A549 (cell line): ENCODE measurements around the gene HTR3D. TPM values are rescaled to one million over a fixed set of nuclear protein-coding genes. Genes with fewer than 3 reads are reported as not detected.

ENCODE experiments used
- ATAC-seq, 2 experiments: fragments of 200-7000 bp in 1 of 2; fragments of >200 bp in 1 of 2; cut with Nextera tagmentation in 1 of 2; cut with Tn5 transposase in 1 of 2; 3 replicates each; pipeline versions ENCODE4 v1.8.0 to v1.9.1; 2018 to 2020; ENCODE audit warnings: mild to moderate bottlenecking in 1 of 2, moderate library complexity in 1 of 2
- CTCF ChIA-PET: fragments of 300-600 bp; sonication (Branson Sonifier 250); formaldehyde crosslinking; extraction: SDS; loops from one replicate; lab custom pipeline; 2021; ENCODE audit warnings: antibody characterized with exemption, inconsistent platforms; lab: Yijun Ruan, JAX
- POLR2A ChIA-PET: fragments of 350-600 bp; formaldehyde crosslinking; extraction: SDS; loops from one replicate; lab custom pipeline; 2021; ENCODE audit warnings: antibody characterized with exemption, inconsistent platforms; lab: Yijun Ruan, JAX
- DNase-seq, 2 experiments: peaks; one replicate each; pipeline versions ENCODE4 v3.0.0 to v3.0.0-alpha.2; 2011 to 2016; ENCODE audit warnings: low read depth in 1 of 2, low spot score in 1 of 2
- FAIRE-seq: peaks from 2 replicates; lab custom pipeline; 2011; peaks lifted over from hg19 to GRCh38; lab: Jason Lieb, UNC
- H3K27ac ChIP-seq, 2 experiments: fragments of >200 bp; sonication (Bioruptor Twin); formaldehyde crosslinking; 3 replicates each; pipeline ENCODE4 v1.5.1; 2016 to 2017
- H3K4me1 ChIP-seq: fragments of >200 bp; sonication (Bioruptor Twin); formaldehyde crosslinking; 3 replicates; pipeline ENCODE4 v1.6.1; 2016
- H3K4me2 ChIP-seq: fragments of >200 bp; sonication (Bioruptor Twin); formaldehyde crosslinking; 3 replicates; pipeline ENCODE4 v1.6.1; 2016
- H3K4me3 ChIP-seq: fragments of >200 bp; sonication (Bioruptor Twin); formaldehyde crosslinking; 3 replicates; pipeline ENCODE4 v1.5.1; 2016
- H3K9me3 ChIP-seq: fragments of >200 bp; sonication (Bioruptor Twin); formaldehyde crosslinking; 3 replicates; pipeline ENCODE4 v1.6.1; 2016
- CBX8 ChIP-seq: fragments of 200-600 bp; sonication (generic); IDR thresholded peaks from 2 replicates; pipeline ENCODE4 v1.6.1; 2016
- CEBPB ChIP-seq, 2 experiments: fragments of >200 bp in 1 of 2; sonication (Bioruptor Twin) in 1 of 2; formaldehyde crosslinking in 1 of 2; IDR thresholded peaks; 2 replicates each; pipeline ENCODE4 v1.6.1; 2012 to 2016
- CHD2 ChIP-seq: fragments of 150-350 bp; IDR thresholded peaks from 2 replicates; pipeline ENCODE4 v1.6.1; 2014; ENCODE audit warnings: low read length; ENCODE audit not compliant: partially characterized antibody
- EHF ChIP-seq: fragments of 250-450 bp; sonication (Bioruptor Pico); IDR thresholded peaks from 2 replicates; pipeline ENCODE4 v1.5.0; 2020; ENCODE audit warnings: mild to moderate bottlenecking
- EHMT2 ChIP-seq: fragments of 200-600 bp; sonication (generic); IDR thresholded peaks from 2 replicates; pipeline ENCODE4 v1.6.1; 2016; ENCODE audit warnings: antibody characterized with exemption, low read depth, mild to moderate bottlenecking, moderate library complexity
- FOSL2 ChIP-seq, 2 experiments: fragments of 450-650 bp in 1 of 2; fragments of >200 bp in 1 of 2; sonication (Bioruptor Twin) in 1 of 2; formaldehyde crosslinking; IDR thresholded peaks; 2 replicates each; pipeline versions ENCODE4 v1.5.0 to v1.6.1; 2016 to 2020; ENCODE audit warnings: mild to moderate bottlenecking in 1 of 2, moderate library complexity in 1 of 2
- HEYL ChIP-seq: fragments of 250-450 bp; sonication (Bioruptor Pico); IDR thresholded peaks from 2 replicates; pipeline ENCODE4 v1.8.0; 2021; ENCODE audit warnings: mild to moderate bottlenecking, moderate library complexity
- HOXA7 ChIP-seq: fragments of 250-450 bp; sonication (Bioruptor Pico); IDR thresholded peaks from 2 replicates; pipeline ENCODE4 v1.5.0; 2020; ENCODE audit warnings: mild to moderate bottlenecking, moderate library complexity
- HOXB5 ChIP-seq: fragments of 250-450 bp; sonication (Bioruptor Pico); IDR thresholded peaks from 2 replicates; pipeline ENCODE4 v1.5.0; 2020; ENCODE audit warnings: mild to moderate bottlenecking, moderate library complexity
- KDM5A ChIP-seq: fragments of 200-600 bp; sonication (generic); IDR thresholded peaks from 2 replicates; pipeline ENCODE4 v1.6.1; 2016; ENCODE audit warnings: antibody characterized with exemption, mild to moderate bottlenecking
- MAZ ChIP-seq: fragments of 150-350 bp; IDR thresholded peaks from 2 replicates; pipeline ENCODE4 v1.6.1; 2014; ENCODE audit warnings: antibody characterized with exemption, low read depth, low read length, borderline replicate concordance
- NPAS2 ChIP-seq: fragments of 250-450 bp; sonication (Bioruptor Pico); IDR thresholded peaks from 2 replicates; pipeline ENCODE4 v1.8.0; 2022; ENCODE audit warnings: mild to moderate bottlenecking, moderate library complexity, borderline replicate concordance
- PHF8 ChIP-seq: fragments of 200-600 bp; sonication (generic); IDR thresholded peaks from 2 replicates; pipeline ENCODE4 v1.6.1; 2016; ENCODE audit warnings: low read depth, mild to moderate bottlenecking, antibody characterized with exemption, moderate library complexity, borderline replicate concordance
- RARB ChIP-seq: fragments of 250-450 bp; sonication (Bioruptor Pico); IDR thresholded peaks from 2 replicates; pipeline ENCODE4 v1.8.0; 2021; ENCODE audit warnings: mild to moderate bottlenecking, moderate library complexity
- RNF2 ChIP-seq: fragments of 200-600 bp; sonication (generic); IDR thresholded peaks from 2 replicates; pipeline ENCODE4 v1.6.1; 2016; ENCODE audit warnings: low read depth, mild to moderate bottlenecking, antibody characterized with exemption, moderate library complexity, borderline replicate concordance
- TP53 ChIP-seq: fragments of 250-450 bp; sonication (Bioruptor Pico); IDR thresholded peaks from 2 replicates; pipeline ENCODE4 v1.5.0; 2021; ENCODE audit warnings: mild to moderate bottlenecking, moderate library complexity
- ZC3H11A ChIP-seq: fragments of 450-650 bp; IDR thresholded peaks from 2 replicates; pipeline ENCODE4 v1.6.1; 2014; ENCODE audit warnings: antibody characterized with exemption, mild to moderate bottlenecking
- ZNF302 ChIP-seq: fragments of 250-450 bp; sonication (Bioruptor Pico); IDR thresholded peaks from 2 replicates; pipeline ENCODE4 v1.9.0; 2021; ENCODE audit warnings: inconsistent platforms, mild to moderate bottlenecking, moderate library complexity
- ZSCAN20 ChIP-seq: fragments of 250-450 bp; sonication (Bioruptor Pico); IDR thresholded peaks from 2 replicates; pipeline ENCODE4 v1.8.0; 2022; ENCODE audit warnings: mild to moderate bottlenecking, moderate library complexity
- WGBS: methylation state at CpG from one replicate; pipeline ENCODE4 v1.1.6; 2017; ENCODE audit errors: missing lambda C conversion rate; 5-methylcytosine and 5-hydroxymethylcytosine counted together
- polyA plus RNA-seq, 4 experiments: library from polyadenylated mRNA; depleted of rRNA in 3 of 4; stranded (reverse); fragments of >200 nt; fragmentation: RNase III in 1 of 4; extraction: RNeasy Plus Mini Kit Qiagen cat#74134 plus additional on column Dnase treatment in 1 of 4; gene quantifications; 2 replicates in 3 of 4; 3 replicates in 1 of 4; pipeline ENCODE4 v1.2.3, GENCODE V29; 2011 to 2017
- TF ChIP-seq, protein P1 (sequence below): fragments of >200 bp; sonication (Bioruptor Twin); formaldehyde crosslinking; IDR thresholded peaks from 2 replicates; pipeline ENCODE4 v1.6.1; 2016
- TF ChIP-seq, protein P2 (sequence below): fragments of 200-600 bp; sonication (generic); IDR thresholded peaks from 2 replicates; pipeline ENCODE4 v1.6.1; 2016; ENCODE audit warnings: antibody characterized with exemption, mild to moderate bottlenecking, moderate library complexity
- TF ChIP-seq, protein P3 (sequence below): IDR thresholded peaks from 2 replicates; pipeline ENCODE4 v1.6.1; 2012
- TF ChIP-seq, protein P4 (sequence below): fragments of 250-450 bp; sonication (Bioruptor Pico); IDR thresholded peaks from 2 replicates; pipeline ENCODE4 v1.5.0; 2020; ENCODE audit warnings: low read depth, mild to moderate bottlenecking, moderate library complexity
- TF ChIP-seq, protein P5 (sequence below): fragments of 450-650 bp; IDR thresholded peaks from 2 replicates; pipeline ENCODE4 v1.6.1; 2014; ENCODE audit warnings: antibody characterized with exemption
- TF ChIP-seq, protein P6 (sequence below): fragments of >200 bp; sonication (Bioruptor Twin); formaldehyde crosslinking; IDR thresholded peaks from 3 replicates; pipeline ENCODE4 v1.6.1; 2016

Gene HTR3D
- polyA plus RNA-seq, 2 of the 4 experiments (the other 2 are of a cell fraction) = not detected

DNA sequence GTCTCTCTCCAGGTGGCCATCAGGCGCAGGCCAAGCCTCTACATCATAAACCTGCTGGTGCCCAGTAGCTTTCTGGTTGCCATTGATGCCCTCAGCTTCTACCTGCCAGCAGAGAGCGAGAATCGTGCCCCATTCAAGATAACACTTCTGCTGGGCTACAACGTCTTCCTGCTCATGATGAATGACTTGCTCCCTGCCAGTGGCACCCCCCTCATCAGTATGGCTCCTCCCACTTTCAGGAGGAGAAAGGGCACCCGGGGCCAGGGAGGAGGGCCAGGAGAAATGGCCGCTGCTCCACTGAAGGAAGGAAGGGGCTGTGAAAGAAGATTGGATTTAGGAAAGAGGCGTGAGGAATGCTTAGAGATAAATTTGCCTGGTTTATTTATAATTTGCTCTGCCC lies 27.9 kb downstream of the HTR3D start:
- no peak overlapping the region for H3K4me3 ChIP-seq
- TF ChIP-seq PHF8 (no peak), NPAS2 (CRISPR knock-in tag) (no peak), ZNF302 (no peak), CBX8 (no peak), EHF (CRISPR knock-in tag) (no peak), RARB (CRISPR knock-in tag) (no peak), RNF2 (no peak), ZSCAN20 (CRISPR knock-in tag) (no peak), HOXB5 (no peak), TP53 (no peak), HOXA7 (CRISPR knock-in tag) (no peak), KDM5A (no peak)
- TF ChIP-seq, protein P1, sequence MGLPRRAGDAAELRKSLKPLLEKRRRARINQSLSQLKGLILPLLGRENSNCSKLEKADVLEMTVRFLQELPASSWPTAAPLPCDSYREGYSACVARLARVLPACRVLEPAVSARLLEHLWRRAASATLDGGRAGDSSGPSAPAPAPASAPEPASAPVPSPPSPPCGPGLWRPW = no peak
- ChIA-PET POLR2A (interaction anchor here (0.5 kb wide), 1 partner anchor 126 kb away, joined by 3 read pairs; no protein-coding TSS in a partner anchor), CTCF (interaction anchor here (0.6 kb wide), 1 partner anchor 667 kb away, joined by 4 read pairs; no protein-coding TSS in a partner anchor)
- no peak overlapping the region for H3K27ac ChIP-seq
- FAIRE-seq (no peak), DNase-seq (no peak), ATAC-seq (no peak)
- 69% methylated on average over 6 of the region's 7 CpGs for WGBS
- no peaks in the 10 kb centered on the region for H3K9me3 ChIP-seq
- H3K4me2 ChIP-seq = no peak overlapping the region
- H3K4me1 ChIP-seq = no peaks in the 10 kb centered on the region

DNA sequence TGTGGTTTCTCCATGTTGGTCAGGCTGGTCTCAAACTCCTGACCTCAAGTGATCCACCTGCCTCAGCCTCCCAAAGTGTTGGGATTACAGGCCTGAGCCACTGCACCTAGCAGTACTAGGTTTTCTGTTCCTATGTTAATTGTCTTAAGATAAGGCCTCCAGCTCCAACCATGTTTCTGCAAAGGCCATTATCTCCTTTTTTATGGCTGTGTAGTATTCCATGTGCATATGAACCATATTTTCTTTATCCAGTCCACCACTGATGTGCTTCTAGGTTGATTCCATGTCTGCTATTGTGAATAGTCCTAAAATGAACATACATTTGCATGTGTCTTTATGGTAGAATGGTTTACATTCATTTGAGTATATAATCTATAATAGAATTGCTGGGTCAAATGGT lies 31.1 kb downstream of the HTR3D start:
- no peak overlapping the region for H3K27ac ChIP-seq
- ATAC-seq (no peak), DNase-seq (no peak), FAIRE-seq (no peak)
- H3K4me2 ChIP-seq = no peak overlapping the region
- CTCF ChIA-PET = interaction anchor here (0.6 kb wide), 1 partner anchor 224 kb away, joined by 3 read pairs; no protein-coding TSS in a partner anchor
- no peaks in the 10 kb centered on the region for H3K4me1 ChIP-seq
- H3K4me3 ChIP-seq = no peak overlapping the region
- POLR2A ChIA-PET = no interaction called here
- no peaks in the 10 kb centered on the region for H3K9me3 ChIP-seq
- TF ChIP-seq, protein P2, sequence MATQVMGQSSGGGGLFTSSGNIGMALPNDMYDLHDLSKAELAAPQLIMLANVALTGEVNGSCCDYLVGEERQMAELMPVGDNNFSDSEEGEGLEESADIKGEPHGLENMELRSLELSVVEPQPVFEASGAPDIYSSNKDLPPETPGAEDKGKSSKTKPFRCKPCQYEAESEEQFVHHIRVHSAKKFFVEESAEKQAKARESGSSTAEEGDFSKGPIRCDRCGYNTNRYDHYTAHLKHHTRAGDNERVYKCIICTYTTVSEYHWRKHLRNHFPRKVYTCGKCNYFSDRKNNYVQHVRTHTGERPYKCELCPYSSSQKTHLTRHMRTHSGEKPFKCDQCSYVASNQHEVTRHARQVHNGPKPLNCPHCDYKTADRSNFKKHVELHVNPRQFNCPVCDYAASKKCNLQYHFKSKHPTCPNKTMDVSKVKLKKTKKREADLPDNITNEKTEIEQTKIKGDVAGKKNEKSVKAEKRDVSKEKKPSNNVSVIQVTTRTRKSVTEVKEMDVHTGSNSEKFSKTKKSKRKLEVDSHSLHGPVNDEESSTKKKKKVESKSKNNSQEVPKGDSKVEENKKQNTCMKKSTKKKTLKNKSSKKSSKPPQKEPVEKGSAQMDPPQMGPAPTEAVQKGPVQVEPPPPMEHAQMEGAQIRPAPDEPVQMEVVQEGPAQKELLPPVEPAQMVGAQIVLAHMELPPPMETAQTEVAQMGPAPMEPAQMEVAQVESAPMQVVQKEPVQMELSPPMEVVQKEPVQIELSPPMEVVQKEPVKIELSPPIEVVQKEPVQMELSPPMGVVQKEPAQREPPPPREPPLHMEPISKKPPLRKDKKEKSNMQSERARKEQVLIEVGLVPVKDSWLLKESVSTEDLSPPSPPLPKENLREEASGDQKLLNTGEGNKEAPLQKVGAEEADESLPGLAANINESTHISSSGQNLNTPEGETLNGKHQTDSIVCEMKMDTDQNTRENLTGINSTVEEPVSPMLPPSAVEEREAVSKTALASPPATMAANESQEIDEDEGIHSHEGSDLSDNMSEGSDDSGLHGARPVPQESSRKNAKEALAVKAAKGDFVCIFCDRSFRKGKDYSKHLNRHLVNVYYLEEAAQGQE = no peak
- TF ChIP-seq MAZ (no peak), KDM5A (no peak), HEYL (CRISPR knock-in tag) (no peak), TP53 (no peak), ZC3H11A (no peak), HOXB5 (no peak), EHMT2 (no peak), FOSL2 (IDR thresholded peaks at IDR 0.05) (no peak), FOSL2 (CRISPR knock-in tag; IDR thresholded peaks at IDR 0.05) (no peak), CHD2 (no peak), CEBPB (IDR thresholded peaks at IDR 0.05) (no peak)
- TF ChIP-seq, protein P1 = no peak
- TF ChIP-seq, protein P3, sequence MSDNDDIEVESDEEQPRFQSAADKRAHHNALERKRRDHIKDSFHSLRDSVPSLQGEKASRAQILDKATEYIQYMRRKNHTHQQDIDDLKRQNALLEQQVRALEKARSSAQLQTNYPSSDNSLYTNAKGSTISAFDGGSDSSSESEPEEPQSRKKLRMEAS = no peak
- TF ChIP-seq, protein P4, sequence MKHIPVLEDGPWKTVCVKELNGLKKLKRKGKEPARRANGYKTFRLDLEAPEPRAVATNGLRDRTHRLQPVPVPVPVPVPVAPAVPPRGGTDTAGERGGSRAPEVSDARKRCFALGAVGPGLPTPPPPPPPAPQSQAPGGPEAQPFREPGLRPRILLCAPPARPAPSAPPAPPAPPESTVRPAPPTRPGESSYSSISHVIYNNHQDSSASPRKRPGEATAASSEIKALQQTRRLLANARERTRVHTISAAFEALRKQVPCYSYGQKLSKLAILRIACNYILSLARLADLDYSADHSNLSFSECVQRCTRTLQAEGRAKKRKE (CRISPR knock-in tag) = no peak
- TF ChIP-seq, protein P5, sequence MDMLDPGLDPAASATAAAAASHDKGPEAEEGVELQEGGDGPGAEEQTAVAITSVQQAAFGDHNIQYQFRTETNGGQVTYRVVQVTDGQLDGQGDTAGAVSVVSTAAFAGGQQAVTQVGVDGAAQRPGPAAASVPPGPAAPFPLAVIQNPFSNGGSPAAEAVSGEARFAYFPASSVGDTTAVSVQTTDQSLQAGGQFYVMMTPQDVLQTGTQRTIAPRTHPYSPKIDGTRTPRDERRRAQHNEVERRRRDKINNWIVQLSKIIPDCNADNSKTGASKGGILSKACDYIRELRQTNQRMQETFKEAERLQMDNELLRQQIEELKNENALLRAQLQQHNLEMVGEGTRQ = no peak
- TF ChIP-seq, protein P6, sequence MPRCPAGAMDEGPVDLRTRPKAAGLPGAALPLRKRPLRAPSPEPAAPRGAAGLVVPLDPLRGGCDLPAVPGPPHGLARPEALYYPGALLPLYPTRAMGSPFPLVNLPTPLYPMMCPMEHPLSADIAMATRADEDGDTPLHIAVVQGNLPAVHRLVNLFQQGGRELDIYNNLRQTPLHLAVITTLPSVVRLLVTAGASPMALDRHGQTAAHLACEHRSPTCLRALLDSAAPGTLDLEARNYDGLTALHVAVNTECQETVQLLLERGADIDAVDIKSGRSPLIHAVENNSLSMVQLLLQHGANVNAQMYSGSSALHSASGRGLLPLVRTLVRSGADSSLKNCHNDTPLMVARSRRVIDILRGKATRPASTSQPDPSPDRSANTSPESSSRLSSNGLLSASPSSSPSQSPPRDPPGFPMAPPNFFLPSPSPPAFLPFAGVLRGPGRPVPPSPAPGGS = no peak
